HS-27A (cell line): Measurements from ENCODE around the gene RCAN1.
"Not testable (repeated sequence)": the region's sequence is repeated elsewhere in the genome, so short reads cannot be mapped to it uniquely, and the experiment has no call there.

Experiments used
- DNase-seq: peaks from one replicate; pipeline ENCODE4 v3.0.0-alpha.2; 2012; ENCODE audit warnings: low read depth, missing footprints

RCAN1 gene

DNA sequence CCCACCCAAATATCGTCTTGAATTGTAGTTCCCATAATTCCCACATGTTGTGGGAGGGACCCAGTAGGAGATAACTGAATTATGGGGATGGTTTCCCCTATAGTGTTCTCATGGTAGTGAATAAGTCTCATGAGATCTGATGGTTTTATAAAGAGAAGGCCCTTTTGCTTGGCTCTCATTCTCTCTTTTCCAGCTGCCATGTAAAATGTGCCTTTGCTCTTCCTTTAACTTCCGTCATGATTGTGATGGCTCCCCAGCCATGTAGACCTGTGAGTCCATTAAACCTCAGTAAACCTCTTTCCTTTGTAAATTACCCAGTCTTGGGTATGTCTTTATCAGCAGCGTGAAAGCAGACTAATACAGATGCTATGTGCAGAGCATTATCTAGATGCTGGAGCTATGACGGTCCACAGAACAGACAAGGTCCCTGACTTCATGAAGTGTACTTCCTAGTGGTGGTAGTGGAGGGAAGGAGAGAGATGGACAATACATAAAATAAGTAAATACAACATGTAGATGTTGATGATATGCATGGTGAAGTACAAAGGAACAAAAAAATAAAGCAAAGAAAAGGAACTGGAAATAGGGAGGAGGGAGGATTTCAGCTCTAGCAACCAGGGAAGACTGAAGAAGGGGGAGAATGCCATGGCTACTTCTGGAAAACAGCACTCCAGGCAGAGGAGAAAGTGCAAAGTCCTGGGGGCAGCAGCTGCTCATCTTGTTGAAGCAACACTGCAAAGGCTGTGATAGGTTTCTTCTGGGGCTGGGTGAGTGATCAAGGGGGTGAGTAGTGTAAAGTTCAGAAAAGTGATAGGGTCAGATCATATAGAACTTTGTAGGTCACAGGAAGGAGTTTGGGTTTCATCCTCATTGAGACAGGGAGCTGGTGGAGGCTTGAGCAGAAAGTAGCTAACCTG lies 6.8 kb upstream of the RCAN1 start:
- DNase-seq: no peak

DNA sequence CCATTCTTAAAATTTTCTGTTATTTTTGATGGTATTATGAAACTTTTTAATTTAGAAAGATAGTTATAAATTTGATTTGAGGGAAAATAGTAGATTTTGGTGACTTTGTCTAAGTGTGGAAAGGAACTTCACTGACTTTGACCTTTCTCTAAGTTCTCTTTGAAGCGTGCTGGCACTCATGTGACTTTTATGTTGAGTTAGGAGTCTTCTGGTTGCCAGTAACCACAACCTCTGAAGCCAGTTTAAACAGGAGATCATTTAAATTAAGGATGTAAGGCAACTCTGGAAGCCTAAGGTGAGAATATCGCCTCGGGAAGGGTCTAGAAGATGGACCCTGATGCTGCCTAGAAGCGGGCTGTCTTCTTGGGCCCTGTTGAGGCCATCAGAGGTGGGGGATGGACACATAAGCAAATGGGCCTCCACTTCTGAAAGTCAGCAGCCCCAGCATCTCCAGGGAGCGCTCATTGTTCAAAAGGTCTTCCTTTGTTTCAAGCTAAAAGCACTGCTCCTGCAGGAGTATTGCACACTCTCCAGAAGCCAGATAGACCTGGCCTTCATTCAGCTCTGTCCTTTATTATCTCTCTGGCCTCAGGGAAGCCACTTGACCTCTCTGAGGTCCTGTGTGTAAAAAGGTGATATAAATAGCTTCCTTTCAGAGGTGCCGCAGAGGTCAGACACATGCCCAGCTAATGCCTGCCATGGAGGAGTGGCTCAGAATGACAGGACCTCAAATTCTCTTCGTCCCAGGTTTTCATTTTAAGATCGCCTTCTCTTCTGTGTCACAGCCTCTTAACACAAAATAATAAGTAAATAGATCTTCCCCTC lies 5.1 kb upstream of the RCAN1 start:
- DNase-seq: no peak

- no peak for DNase-seq
These were observed 4.0 kb upstream of the RCAN1 start for GRCh38 chr21:34618941-34619340.

DNA sequence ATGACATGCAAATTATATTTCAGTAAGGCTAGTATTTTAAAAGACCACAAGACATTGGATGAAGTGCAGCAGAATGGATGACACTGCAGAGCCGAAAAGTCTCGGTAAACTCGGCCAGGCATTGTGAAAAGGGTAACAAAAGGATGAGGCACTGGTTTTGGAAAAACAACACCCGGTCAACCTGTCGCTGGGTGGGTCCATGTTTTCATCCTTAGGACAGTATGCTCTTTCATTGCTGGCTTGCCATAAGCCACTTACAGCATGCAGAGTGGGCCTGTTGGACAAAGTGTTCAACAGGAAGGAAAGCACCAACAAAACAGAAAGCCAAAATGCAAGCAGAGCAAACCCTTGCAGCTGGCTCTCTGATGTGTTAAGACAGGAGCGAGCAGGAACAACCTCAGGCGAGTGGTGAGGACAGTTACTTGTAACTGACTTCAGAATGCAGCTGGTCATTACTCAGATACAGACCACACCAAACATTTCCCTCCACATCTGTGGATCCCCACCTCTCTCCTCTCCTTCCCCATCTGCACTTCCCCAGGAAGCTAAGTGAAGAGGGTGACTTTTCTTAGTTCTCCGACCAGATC lies 2.9 kb upstream of the RCAN1 start:
- DNase-seq: no peak

DNA sequence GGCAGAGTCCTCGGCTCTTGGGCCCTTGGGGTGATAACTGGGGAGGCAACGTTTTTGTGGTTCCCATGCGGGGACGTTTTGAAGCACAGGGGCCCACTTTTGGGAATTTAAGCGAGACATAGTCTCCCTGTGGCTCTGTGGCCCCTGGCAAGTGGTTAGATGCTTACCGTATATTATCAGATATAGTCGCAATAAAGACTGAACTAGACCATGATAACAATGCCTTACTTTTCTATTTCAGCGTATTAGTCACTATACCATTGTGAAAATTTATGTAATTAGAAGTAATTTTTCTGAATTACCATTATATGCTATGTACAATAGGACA lies 538 bp upstream of the RCAN1 start:
- DNase-seq: no peak

DNA sequence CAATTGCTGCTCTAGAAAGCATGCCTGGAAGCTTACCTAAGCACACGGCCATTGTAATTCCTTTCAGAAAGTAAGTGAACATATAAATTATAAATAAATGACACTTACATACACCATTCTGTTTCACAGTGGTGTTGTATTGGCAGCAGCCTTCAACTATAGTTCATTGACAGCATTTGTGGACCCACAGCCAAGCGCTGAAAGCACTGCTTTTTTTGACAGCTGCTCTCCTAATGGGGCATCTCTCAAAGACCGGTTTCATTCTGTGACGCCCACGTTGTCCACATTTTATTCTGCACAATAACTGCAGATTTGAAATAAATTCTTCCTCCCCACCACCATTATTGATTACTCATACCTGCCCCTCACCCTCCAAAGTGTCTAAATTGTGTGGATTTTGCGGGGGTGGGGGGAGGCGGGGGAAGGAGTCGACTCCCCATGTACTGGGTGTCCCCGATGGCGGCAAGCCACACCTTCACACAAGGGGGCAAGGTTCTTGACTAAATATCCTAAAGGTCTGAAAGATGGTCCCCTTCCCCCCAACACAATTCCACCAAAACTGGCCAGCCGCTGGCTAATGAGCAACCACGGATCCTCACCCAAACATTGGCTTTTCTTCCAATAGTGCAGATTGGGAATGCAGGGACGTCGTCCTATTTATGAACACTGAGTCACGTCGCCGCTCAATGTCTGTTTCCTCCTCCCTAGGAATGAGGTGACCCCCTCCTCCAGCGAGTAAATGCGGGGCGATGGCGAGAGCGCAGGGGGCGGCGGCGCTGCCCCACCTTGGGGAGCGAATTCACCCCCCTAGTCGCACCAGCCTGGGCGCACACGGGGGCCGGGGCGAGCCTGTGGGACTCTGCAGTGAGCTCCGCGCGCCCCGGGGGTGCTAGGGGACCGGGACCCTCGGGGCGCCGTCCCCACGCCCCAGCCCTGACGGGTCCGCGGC lies 960 bp downstream of the RCAN1 start:
- DNase-seq: no peak

- DNase-seq: no peak
These were observed 2.4 kb downstream of the RCAN1 start for GRCh38 chr21:34612557-34612956.

GRCh38 chr21:34612056-34612455 lies 2.9 kb downstream of the RCAN1 start:
- no peak for DNase-seq

DNA sequence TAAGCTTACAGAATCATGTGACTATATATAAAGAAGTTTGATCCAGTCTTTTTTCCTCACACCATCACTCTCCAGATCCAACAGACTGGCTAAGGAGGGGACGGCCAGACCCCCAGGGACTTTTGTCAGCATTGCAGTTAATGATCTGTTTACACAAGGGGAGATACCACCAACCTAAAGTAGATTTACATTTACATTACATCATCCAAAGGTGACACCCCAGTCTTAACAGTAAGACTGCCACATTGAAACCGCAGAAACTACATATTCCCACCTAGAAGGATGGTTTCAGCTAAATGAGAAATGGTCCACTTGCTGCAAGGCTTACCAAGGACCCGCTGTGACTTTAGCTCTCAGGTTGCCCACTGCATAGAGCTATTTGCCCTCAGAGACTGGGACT lies 3.4 kb downstream of the RCAN1 start:
- DNase-seq: no peak

- DNase-seq: no peak
These were observed 4.9 kb downstream of the RCAN1 start for GRCh38 chr21:34609933-34610549.

DNA sequence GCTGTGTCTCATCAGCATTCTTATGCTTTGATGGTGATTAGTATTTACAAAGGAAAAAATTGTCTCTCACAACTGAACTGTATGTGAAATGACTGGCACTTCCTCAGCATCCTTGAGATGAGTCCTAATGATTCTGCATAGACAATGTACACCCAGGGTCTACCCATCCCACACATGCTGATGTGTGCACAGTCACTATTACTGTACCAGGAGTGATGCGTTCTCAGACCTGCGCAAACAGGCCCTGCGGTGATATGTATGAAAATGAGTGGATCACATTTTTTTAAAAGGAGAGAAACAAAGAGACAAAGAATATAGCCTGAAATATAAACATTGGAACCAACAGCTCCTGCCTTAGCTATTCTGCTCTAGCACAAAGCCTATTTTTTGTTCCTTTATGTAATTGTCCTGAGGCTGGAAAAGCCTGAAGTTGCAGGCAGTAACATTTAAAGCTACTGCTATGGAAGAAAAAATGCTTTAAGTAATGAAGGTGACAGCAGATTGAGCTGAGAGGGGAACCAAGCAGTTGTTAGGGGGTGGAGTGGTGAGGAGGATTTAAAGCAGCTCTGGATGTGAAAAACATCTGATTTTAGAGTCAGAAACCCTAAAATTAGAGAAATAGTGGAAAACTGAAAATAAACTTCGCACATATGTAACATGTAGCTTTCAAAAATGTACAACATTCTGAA lies 5.5 kb downstream of the RCAN1 start:
- no peak for DNase-seq

GRCh38 chr21:34607376-34607775 lies 7.5 kb downstream of the RCAN1 start:
- DNase-seq: not testable (repeated sequence)

- no peak for DNase-seq
These were observed 8.3 kb downstream of the RCAN1 start for GRCh38 chr21:34606621-34607020.

DNA sequence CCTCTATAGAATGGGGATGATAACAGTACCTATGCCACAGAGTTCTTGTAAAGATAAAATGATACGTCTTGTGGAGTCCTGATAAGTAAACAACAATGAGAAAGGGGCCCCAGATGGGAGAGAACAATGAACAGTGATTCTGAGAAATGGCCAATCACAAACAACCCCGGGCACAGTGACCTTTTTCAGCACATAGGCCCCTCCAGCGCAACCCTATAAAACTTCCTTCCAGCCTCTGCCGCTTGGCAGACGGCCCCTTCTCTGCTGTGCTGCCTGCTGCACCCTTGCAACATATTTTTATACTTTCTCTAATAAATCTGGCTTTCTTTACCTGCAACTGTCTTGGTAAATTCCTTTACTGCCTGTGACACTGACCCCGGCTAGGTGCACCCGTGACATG lies 8.9 kb downstream of the RCAN1 start:
- no peak for DNase-seq

DNA sequence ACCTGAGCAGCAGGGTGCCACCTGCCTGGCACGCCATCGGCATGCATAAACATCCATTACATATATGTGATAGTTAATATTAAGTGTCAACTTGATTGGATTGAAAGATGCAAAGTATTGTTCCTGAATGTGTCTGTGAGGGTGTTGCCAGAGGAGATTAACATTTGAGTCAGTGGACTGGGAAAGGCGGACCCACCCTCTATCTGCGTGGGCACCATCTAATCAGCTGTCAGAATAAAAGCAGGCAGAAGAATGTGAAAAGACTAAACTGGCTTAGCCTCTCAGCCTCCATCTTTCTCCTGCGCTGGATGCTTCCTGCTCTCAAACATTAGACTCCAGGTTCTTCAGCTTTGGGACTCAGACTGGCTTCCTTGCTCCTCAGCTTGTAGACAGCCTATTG lies 10.0 kb downstream of the RCAN1 start:
- DNase-seq: not testable (repeated sequence)

DNA sequence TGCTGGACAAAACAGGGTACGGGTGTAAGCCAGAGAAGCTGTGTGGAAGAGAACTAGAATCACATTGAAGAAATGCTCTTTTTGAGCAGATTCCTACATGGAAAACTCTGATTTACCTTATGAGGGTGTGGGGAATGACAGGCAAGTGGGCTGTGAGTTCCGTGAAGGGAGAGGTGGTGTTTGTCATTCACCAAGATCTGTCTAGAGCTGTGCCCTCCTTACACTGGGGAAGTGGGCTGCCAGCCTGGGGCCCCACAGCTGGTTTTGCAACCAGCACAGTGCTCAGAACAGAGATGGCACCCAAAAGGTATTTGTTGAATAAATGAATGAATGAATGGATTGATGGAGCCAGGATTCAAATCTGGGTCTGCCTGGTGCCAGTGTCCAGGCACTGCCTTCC lies 10.4 kb downstream of the RCAN1 start:
- no peak for DNase-seq

DNA sequence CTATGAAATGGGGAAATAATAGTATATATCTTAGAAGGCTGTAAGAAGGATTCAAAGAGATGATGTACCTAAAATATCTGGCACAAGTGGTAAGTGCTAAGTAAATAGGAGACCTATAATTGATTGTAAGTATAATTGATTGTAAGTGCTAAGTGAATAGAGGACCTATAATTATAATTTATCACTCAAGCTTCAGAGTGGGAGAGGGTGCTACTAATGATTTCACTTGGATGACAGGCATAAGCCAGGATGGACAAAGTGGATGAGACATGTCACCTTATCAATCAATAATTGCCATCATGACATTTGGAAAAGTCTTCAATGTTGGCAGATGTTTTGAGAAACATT lies 11.2 kb downstream of the RCAN1 start:
- DNase-seq: no peak

GRCh38 chr21:34603002-34603709 lies 11.8 kb downstream of the RCAN1 start:
- DNase-seq: no peak

DNA sequence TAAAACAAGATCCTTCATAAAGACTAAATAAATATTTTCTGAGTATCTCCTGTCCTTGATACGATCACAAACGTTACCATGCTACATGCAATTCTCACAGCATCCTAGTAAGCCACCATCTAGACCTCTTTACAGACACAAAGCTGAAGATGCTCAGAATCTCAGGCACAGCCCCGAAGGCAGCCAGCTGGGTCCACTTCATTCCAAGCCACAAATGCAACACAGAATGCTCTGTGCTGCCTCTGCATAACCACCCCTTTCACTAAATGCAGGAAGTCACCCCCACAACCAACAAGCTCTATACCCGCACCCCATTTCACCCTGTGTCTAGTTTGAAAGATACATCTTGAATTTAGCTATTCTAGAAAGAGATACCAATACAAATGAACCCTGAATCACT lies 12.9 kb downstream of the RCAN1 start:
- no peak for DNase-seq

- DNase-seq: no peak
These were observed 15.3 kb downstream of the RCAN1 start for GRCh38 chr21:34599534-34600101.
